ENCODE data around the gene DGKE.

Gene DGKE

GRCh38 chr17:56851008-56851407 is 17.1 kb downstream of the DGKE start:
- no peak for DNase-seq

GRCh38 chr17:56861899-56862298 is 27.9 kb downstream of the DGKE start:
- no peak for DNase-seq

GRCh38 chr17:56863974-56864373 is 30.0 kb downstream of the DGKE start:
- DNase-seq: no peak

- no peak for DNase-seq
Measured at GRCh38 chr17:56866076-56866475, 32.1 kb downstream of the DGKE start.

GRCh38 chr17:56866496-56866895 is 32.5 kb downstream of the DGKE start:
- peak; percentile 22 for DNase-seq

- DNase-seq: no peak
Measured at GRCh38 chr17:56867948-56868376, 34.0 kb downstream of the DGKE start.

- DNase-seq: no peak
Measured at GRCh38 chr17:56868716-56869115, 34.8 kb downstream of the DGKE start.

GRCh38 chr17:56870081-56870651 is 36.2 kb downstream of the DGKE start:
- DNase-seq: no peak

GRCh38 chr17:56876766-56877179 is 42.8 kb downstream of the DGKE start:
- no peak for DNase-seq

GRCh38 chr17:56879280-56879679 is 45.3 kb downstream of the DGKE start:
- no peak for DNase-seq

GRCh38 chr17:56880133-56880532 is 46.2 kb downstream of the DGKE start:
- no peak for DNase-seq

- no peak for DNase-seq
Measured at GRCh38 chr17:56880571-56880970, 46.6 kb downstream of the DGKE start.

- no peak for DNase-seq
Measured at GRCh38 chr17:56881685-56882295, 47.8 kb downstream of the DGKE start.

GRCh38 chr17:56883616-56884015 is 49.7 kb downstream of the DGKE start:
- no peak for DNase-seq

- DNase-seq: no peak
Measured at GRCh38 chr17:56884483-56885311, 50.7 kb downstream of the DGKE start.

- no peak for DNase-seq
Measured at GRCh38 chr17:56885312-56885657, 51.3 kb downstream of the DGKE start.

GRCh38 chr17:56886288-56886731 is 52.4 kb downstream of the DGKE start:
- DNase-seq: no peak

- no peak for DNase-seq
Measured at GRCh38 chr17:56887105-56887504, 53.2 kb downstream of the DGKE start.

GRCh38 chr17:56887552-56888467 is 53.9 kb downstream of the DGKE start:
- no peak for DNase-seq

GRCh38 chr17:56890390-56890789 is 56.4 kb downstream of the DGKE start:
- DNase-seq: no peak

GRCh38 chr17:56890906-56891674 is 57.1 kb downstream of the DGKE start:
- DNase-seq: no peak

- DNase-seq: peak; percentile 70
Measured at GRCh38 chr17:56891751-56892150, 57.8 kb downstream of the DGKE start.
